GM21390 (cell line): ENCODE data around the gene LLCFC1.

Source experiments
- ATAC-seq: cut with Tn5 transposase; IDR thresholded peaks from one replicate; pipeline ENCODE4 v1.9.1; 2021; ENCODE audit not compliant: unreplicated experiment

LLCFC1 gene

DNA sequence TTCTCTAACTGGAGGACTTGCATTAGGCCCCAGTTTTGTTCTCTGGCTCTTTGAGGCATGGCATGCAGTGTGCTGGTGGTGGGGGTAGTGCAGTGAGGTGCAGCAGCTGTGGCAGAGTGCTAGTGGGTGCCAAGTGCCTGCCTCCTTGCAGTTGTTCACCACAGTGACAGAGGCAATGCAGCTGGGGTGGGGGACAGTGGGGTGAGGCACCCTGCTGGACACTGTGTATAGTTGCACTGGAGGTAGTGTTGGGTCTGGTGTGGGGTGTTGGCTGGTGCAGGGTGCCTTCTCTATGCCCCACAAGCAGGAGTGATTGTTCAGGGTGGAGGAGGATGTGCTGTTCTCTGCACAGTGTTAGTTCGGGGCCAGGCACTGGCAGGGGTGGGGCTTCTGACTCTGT is 44.5 kb downstream of the LLCFC1 start:
- ATAC-seq: no peak

DNA sequence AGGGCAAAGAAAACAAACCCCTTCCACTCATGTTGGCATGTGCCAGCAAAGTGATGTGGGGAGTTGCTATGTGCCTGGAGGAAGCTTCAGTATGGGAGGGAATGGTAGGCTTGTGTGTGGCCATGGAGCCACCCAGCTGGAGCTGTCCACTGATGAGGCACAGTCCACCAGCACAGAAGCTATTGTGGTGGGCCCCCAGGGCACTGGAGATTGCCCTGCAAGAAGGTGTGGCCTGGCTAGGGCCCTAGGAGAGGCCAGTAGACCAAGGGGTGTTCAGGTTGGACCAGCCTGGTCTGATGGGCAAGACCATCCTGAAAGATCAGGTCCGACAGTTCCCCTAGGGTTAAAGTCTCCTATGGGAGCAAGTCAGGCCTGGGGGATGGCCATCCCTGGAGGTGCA is 45.0 kb downstream of the LLCFC1 start:
- no peak for ATAC-seq
